Uterus (tissue), 2 donors: ENCODE results near the gene ACAA2.

Experiments used
- POLR2A ChIP-seq, 2 donors: fragments of 450-650 bp; IDR thresholded peaks; one replicate each; pipeline ENCODE4 v1.6.1; 2016; ENCODE audit warnings: antibody characterized with exemption in 2 of 2, mild to moderate bottlenecking in 1 of 2, moderate library complexity in 1 of 2
- TF ChIP-seq, protein P1 (sequence below), 4 experiments: fragments of 200-600 bp in 2 of 4; fragments of 450-650 bp in 2 of 4; sonication (generic) in 2 of 4; IDR thresholded peaks; one replicate each; pipeline ENCODE4 v1.5.1; 2016 to 2019; ENCODE audit warnings: antibody characterized with exemption in 4 of 4, mild to moderate bottlenecking in 2 of 4, moderate library complexity in 1 of 4

DNA sequence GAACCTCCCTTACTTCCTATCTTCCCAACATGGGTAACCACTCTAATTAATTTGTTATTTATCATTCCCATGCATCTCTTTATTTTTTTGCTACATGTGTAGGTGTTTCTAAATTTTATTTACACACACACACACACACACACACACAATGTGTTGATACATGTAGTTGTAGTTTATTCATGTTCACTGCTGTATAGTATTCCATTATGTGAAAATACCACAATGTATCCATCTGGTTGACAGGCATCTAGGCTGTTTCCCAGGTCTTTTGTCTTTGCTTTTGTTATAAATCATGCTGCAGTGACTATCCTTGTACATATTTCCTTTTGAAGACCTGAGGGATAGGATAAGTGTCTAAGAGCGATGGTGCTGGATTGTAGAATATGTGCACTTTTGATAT, 59.7 kb downstream of the ACAA2 start:
- TF ChIP-seq POLR2A (IDR thresholded peaks at IDR 0.05): no peak
- TF ChIP-seq, protein P1, sequence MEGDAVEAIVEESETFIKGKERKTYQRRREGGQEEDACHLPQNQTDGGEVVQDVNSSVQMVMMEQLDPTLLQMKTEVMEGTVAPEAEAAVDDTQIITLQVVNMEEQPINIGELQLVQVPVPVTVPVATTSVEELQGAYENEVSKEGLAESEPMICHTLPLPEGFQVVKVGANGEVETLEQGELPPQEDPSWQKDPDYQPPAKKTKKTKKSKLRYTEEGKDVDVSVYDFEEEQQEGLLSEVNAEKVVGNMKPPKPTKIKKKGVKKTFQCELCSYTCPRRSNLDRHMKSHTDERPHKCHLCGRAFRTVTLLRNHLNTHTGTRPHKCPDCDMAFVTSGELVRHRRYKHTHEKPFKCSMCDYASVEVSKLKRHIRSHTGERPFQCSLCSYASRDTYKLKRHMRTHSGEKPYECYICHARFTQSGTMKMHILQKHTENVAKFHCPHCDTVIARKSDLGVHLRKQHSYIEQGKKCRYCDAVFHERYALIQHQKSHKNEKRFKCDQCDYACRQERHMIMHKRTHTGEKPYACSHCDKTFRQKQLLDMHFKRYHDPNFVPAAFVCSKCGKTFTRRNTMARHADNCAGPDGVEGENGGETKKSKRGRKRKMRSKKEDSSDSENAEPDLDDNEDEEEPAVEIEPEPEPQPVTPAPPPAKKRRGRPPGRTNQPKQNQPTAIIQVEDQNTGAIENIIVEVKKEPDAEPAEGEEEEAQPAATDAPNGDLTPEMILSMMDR (IDR thresholded peaks at IDR 0.05): no peak
